Osteocyte (in vitro differentiated cells): ENCODE data around the gene LIN52. TPM values are rescaled to one million over a fixed set of nuclear protein-coding genes. Genes with fewer than 3 reads are reported as not detected.

Source experiments
- DNase-seq: peaks from one replicate; pipeline ENCODE4 v3.0.0; 2021; ENCODE audit warnings: mixed read lengths; ENCODE audit not compliant: unreplicated experiment; ENCODE audit errors: extremely low spot score
- H3K27ac Mint-ChIP-seq: one replicate; pipeline ENCODE4 v1.8.0; 2021; ENCODE audit warnings: mild to moderate bottlenecking, mixed read lengths; ENCODE audit not compliant: unreplicated experiment
- H3K27me3 Mint-ChIP-seq: one replicate; pipeline ENCODE4 v1.8.0; 2021; ENCODE audit warnings: mixed read lengths; ENCODE audit not compliant: unreplicated experiment
- H3K36me3 Mint-ChIP-seq: one replicate; pipeline ENCODE4 v1.8.0; 2021; ENCODE audit warnings: mixed read lengths; ENCODE audit not compliant: unreplicated experiment
- H3K4me1 Mint-ChIP-seq: one replicate; pipeline ENCODE4 v1.8.0; 2021; ENCODE audit warnings: mixed read lengths; ENCODE audit not compliant: unreplicated experiment
- H3K4me3 Mint-ChIP-seq: one replicate; pipeline ENCODE4 v1.8.0; 2021; ENCODE audit warnings: mild to moderate bottlenecking, moderate library complexity, mixed read lengths; ENCODE audit not compliant: unreplicated experiment
- H3K9me3 Mint-ChIP-seq: one replicate; pipeline ENCODE4 v1.8.0; 2021; ENCODE audit warnings: mixed read lengths; ENCODE audit not compliant: unreplicated experiment
- CTCF ChIP-seq: fragments of 200-600 bp; sonication (generic); IDR thresholded peaks from 2 replicates; pipeline ENCODE4 v1.5.0; 2021; ENCODE audit warnings: antibody characterized with exemption, mild to moderate bottlenecking, moderate library complexity
- long read RNA-seq: library from polyadenylated mRNA; unstranded; transcript quantifications from one replicate; pipeline ENCODE4 v2.0.0, GENCODE V29; 2021
- total RNA-seq: library from RNA; stranded (reverse); gene quantifications from 2 replicates; pipeline ENCODE4 v1.2.1, GENCODE V29; 2021

Gene LIN52
- 9.0 and 10.4 TPM in 2 replicates for total RNA-seq
- long read RNA-seq, transcript LIN52-202 (6 exons, 585 nt): minor isoform, 6 of 117 reads
- long read RNA-seq, transcript LIN52-205 (6 exons, 2,776 nt): major isoform, 79 of 117 reads
- long read RNA-seq, partial matches to known transcripts: 1 of 117 reads
- long read RNA-seq, other reads (novel, unspliced or antisense): 31 of 117 reads

GRCh38 chr14:74084277-74085046, at the start of gene LIN52, which contains the start of gene ALDH6A1:
TSS of gene LIN52 (plus strand) at chr14:74084956. CDS start at chr14:74084975, 19 bp downstream.
TSS of gene ALDH6A1 (minus strand) at chr14:74084453. CDS start at chr14:74084394, 59 bp downstream.
- Mint-ChIP-seq H3K9me3 (no peaks in the 10 kb centered on the region), H3K36me3 (no peaks in the 10 kb centered on the region), H3K27me3 (no peaks in the 10 kb centered on the region), H3K4me3 (peak within 1 kb of the TSS; percentile 95), H3K27ac (peak within 1 kb of the TSS; percentile 96), H3K4me1 (peaks cover 22% of the 10 kb centered on the region)
- DNase-seq: peak; percentile 100
- TF ChIP-seq CTCF: peak; percentile 25

- peaks cover 9% of the 10 kb centered on the region for H3K36me3 Mint-ChIP-seq
- no peaks in the 10 kb centered on the region for H3K9me3 Mint-ChIP-seq
- TF ChIP-seq CTCF: no peak
- no peak overlapping the region for H3K27ac Mint-ChIP-seq
- H3K27me3 Mint-ChIP-seq: no peaks in the 10 kb centered on the region
- no peak overlapping the region for H3K4me3 Mint-ChIP-seq
- no peaks in the 10 kb centered on the region for H3K4me1 Mint-ChIP-seq
- no peak for DNase-seq
These were observed 49.2 kb upstream of the LIN52 start for GRCh38 chr14:74035556-74035955.

- Mint-ChIP-seq H3K36me3 (peaks cover 7% of the 10 kb centered on the region), H3K4me1 (no peaks in the 10 kb centered on the region), H3K27ac (no peak overlapping the region), H3K9me3 (no peaks in the 10 kb centered on the region), H3K27me3 (no peaks in the 10 kb centered on the region), H3K4me3 (no peak overlapping the region)
- peak; percentile 75 for TF ChIP-seq CTCF
- DNase-seq: no peak
These were observed 46.5 kb upstream of the LIN52 start for GRCh38 chr14:74038020-74038859.

DNA sequence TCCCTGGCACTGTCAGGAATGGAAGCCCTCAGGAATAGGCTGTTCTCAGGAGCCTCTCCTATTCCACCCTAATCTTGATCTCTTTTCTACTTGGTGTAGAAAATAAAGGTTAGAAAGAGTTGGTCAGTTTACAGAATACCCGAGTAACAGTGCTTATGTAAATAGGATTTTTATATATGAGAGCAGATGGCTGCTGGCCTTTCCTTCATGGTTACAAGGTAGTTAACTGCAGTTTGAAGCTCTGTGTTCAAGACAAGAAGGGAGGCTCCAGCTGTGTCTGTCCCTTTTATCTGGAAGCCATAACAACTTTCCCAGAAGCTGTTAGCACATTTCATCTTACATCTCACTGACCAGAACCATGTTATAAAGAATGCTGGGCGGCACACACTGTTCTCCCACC, 42.5 kb upstream of the LIN52 start:
- Mint-ChIP-seq H3K36me3 (peaks cover 8% of the 10 kb centered on the region), H3K9me3 (no peaks in the 10 kb centered on the region), H3K27ac (no peak overlapping the region), H3K4me3 (no peak overlapping the region), H3K4me1 (no peaks in the 10 kb centered on the region), H3K27me3 (no peaks in the 10 kb centered on the region)
- no peak for DNase-seq
- no peak for TF ChIP-seq CTCF
